Ishikawa (cell line): ENCODE results near the gene BEND6.

Experiments used
- CEBPB ChIP-seq: IDR thresholded peaks from 2 replicates; pipeline ENCODE4 v1.6.1; 2012
- CREB1 ChIP-seq: IDR thresholded peaks from 2 replicates; pipeline ENCODE4 v1.6.1; 2012; ENCODE audit warnings: low read depth
- EGR1 ChIP-seq: IDR thresholded peaks from 2 replicates; pipeline ENCODE4 v1.6.1; 2012
- EP300 ChIP-seq: IDR thresholded peaks from 2 replicates; pipeline ENCODE4 v1.6.1; 2012; ENCODE audit warnings: borderline replicate concordance
- FOXM1 ChIP-seq: IDR thresholded peaks from 2 replicates; pipeline ENCODE4 v1.6.1; 2012; ENCODE audit warnings: low read depth, borderline replicate concordance
- NFIC ChIP-seq: IDR thresholded peaks from 2 replicates; pipeline ENCODE4 v1.6.1; 2012
- RAD21 ChIP-seq: IDR thresholded peaks from 2 replicates; pipeline ENCODE4 v1.6.1; 2012; ENCODE audit warnings: low read depth
- TAF1 ChIP-seq: IDR thresholded peaks from 2 replicates; pipeline ENCODE4 v1.6.1; 2012; ENCODE audit warnings: low read depth, mild to moderate bottlenecking
- TCF12 ChIP-seq: IDR thresholded peaks from 2 replicates; pipeline ENCODE4 v1.6.1; 2012; ENCODE audit warnings: low read depth
- TEAD4 ChIP-seq: IDR thresholded peaks from 2 replicates; pipeline ENCODE4 v1.6.1; 2012
- YY1 ChIP-seq: IDR thresholded peaks from 2 replicates; pipeline ENCODE4 v1.6.1; 2012; ENCODE audit warnings: low read depth
- ZBTB7A ChIP-seq: IDR thresholded peaks from 2 replicates; pipeline ENCODE4 v1.6.1; 2012; ENCODE audit warnings: low read depth
- TF ChIP-seq, protein P1 (sequence below): IDR thresholded peaks from 2 replicates; pipeline ENCODE4 v1.6.1; 2012; ENCODE audit warnings: low read depth, mild to moderate bottlenecking
- TF ChIP-seq, protein P2 (sequence below): IDR thresholded peaks from 2 replicates; pipeline ENCODE4 v1.6.1; 2012
- TF ChIP-seq, protein P3 (sequence below): IDR thresholded peaks from 2 replicates; pipeline ENCODE4 v1.6.1; 2012

Gene BEND6

DNA sequence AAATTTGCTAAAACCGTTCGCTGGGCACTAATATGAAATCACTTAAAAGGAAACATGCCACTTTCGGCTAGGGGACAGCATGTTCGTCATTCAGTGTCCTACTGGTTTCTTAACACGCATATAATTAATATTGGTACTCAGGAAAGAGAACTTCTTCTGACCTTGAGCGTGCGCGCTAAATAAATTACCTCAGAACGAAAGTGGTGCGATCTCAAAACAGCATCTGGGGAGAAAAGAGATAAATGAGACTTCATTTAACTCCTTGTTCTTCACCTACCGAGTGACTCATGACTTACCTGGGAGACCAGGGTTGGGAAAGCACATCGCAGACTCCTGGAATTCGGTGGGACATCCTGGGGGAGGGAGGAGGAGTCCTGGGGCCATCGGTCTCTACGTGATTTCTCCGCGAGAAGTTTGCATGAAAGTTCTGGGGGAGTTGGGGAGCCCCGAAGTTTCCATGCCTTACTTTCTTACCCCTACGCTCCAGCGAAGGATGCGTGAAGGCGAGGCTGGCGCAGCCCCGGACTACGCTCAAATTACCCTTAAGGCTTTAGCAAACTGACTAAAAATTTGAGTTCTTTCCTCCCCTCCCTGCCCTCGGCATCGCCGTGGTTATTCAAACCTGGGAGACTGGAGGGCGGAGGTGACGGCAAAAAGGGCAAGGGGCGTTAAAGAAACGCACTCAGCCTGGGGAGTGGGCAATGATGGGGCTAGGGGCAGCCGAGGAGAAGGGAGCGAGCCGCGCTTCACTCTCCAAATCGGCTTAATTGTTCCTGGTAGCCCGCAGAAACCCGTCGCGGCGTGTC is 1.1 kb upstream of the BEND6 start:
- TF ChIP-seq, protein P1, sequence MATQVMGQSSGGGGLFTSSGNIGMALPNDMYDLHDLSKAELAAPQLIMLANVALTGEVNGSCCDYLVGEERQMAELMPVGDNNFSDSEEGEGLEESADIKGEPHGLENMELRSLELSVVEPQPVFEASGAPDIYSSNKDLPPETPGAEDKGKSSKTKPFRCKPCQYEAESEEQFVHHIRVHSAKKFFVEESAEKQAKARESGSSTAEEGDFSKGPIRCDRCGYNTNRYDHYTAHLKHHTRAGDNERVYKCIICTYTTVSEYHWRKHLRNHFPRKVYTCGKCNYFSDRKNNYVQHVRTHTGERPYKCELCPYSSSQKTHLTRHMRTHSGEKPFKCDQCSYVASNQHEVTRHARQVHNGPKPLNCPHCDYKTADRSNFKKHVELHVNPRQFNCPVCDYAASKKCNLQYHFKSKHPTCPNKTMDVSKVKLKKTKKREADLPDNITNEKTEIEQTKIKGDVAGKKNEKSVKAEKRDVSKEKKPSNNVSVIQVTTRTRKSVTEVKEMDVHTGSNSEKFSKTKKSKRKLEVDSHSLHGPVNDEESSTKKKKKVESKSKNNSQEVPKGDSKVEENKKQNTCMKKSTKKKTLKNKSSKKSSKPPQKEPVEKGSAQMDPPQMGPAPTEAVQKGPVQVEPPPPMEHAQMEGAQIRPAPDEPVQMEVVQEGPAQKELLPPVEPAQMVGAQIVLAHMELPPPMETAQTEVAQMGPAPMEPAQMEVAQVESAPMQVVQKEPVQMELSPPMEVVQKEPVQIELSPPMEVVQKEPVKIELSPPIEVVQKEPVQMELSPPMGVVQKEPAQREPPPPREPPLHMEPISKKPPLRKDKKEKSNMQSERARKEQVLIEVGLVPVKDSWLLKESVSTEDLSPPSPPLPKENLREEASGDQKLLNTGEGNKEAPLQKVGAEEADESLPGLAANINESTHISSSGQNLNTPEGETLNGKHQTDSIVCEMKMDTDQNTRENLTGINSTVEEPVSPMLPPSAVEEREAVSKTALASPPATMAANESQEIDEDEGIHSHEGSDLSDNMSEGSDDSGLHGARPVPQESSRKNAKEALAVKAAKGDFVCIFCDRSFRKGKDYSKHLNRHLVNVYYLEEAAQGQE, result no peak
- TF ChIP-seq CREB1 (no peak), NFIC (no peak), FOXM1 (no peak), CEBPB (no peak), EP300 (no peak), TCF12 (no peak), ZBTB7A (no peak), TEAD4 (no peak), YY1 (no peak)
- TF ChIP-seq, protein P2, sequence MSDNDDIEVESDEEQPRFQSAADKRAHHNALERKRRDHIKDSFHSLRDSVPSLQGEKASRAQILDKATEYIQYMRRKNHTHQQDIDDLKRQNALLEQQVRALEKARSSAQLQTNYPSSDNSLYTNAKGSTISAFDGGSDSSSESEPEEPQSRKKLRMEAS, result no peak

DNA sequence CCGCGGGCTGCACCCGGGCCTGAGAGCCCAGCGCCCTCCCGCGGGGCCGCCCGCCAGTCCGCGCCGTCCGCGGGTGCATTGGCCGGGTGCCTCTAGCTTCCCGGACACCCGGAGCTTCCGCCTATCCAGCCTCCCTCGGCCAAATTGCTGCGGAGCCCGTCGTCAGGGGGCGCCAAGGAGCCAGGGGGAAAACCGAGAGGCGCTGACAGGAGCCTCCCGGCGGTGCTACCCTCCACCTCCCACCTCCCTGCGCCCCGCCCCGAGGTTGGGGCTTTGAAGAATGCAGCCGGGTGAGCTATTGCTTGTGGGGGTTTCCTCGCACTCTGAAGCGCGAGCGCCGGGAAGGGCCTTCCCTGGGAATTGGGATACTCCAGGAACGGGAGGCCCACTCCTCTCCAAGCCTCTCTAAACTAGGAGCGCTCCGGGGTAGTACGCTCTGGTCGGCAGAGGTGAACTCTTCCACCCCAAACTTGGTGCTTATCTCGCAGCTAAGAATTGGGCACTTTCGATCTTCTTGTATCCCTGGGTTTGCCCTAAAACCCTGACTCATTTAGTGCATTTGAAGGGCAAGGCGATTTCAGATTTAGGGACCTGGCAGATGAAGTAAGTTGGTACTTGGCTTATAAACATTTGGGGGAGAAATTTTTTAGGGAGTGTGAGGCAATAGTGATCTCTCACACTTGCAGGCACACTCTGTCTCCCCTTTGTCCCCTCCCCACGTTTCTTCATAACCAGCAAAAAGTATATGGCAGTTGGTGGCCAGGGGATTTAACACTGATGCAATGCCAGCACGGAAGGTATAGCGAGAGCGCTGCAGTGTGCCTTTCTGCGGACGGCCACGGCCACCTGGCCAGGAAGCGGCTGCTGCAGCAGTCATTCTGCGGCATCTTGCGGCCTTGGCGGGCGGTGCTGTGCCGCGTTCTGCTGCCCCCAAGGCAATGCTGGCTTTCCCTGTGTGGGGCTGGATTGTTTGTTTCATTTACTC is 556 bp downstream of the BEND6 start:
- TF ChIP-seq ZBTB7A (peak; percentile 61; the same call in 1 of the 2 replicates), CREB1 (no peak), CEBPB (no peak), EP300 (peak; percentile 33; the same call in 1 of the 2 replicates), TEAD4 (peak; percentile 42), TCF12 (peak; percentile 51; the same call in 1 of the 2 replicates), TAF1 (peak; percentile 36; the same call in 1 of the 2 replicates), RAD21 (peak; percentile 58), YY1 (peak; percentile 51; the same call in 1 of the 2 replicates), FOXM1 (no peak), NFIC (no peak)
- TF ChIP-seq, protein P3, sequence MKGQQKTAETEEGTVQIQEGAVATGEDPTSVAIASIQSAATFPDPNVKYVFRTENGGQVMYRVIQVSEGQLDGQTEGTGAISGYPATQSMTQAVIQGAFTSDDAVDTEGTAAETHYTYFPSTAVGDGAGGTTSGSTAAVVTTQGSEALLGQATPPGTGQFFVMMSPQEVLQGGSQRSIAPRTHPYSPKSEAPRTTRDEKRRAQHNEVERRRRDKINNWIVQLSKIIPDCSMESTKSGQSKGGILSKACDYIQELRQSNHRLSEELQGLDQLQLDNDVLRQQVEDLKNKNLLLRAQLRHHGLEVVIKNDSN, result 0 out of 2 replicates have a peak, but pooled peaks have one; percentile 22
- TF ChIP-seq, protein P2, result peak; percentile 14

DNA sequence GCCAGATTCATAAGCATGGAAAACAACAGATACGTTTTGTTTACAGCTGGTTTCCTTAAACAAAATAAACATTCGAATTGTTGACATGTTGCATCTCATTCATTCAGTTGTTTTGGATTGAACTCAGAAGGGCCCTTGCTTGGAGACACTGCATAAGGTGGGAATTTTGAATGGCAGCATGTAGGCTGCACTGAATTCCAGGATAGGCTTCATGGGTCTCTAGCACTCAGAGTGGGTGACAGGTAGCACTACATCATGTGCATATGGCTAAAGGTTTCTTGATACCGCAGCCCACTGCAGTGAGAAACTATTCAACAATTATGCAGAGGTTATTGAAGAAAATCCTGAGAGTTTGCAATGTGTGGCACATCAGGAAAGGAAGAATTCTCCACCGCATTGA is 1.6 kb downstream of the BEND6 start:
- no peak for TF ChIP-seq TAF1
- TF ChIP-seq YY1, result no peak
- no peak for TF ChIP-seq TCF12
- TF ChIP-seq, protein P1, result no peak
- no peak for TF ChIP-seq NFIC
- TF ChIP-seq TEAD4, result no peak
- TF ChIP-seq EP300, result no peak
- TF ChIP-seq CREB1, result no peak
- no peak for TF ChIP-seq CEBPB

DNA sequence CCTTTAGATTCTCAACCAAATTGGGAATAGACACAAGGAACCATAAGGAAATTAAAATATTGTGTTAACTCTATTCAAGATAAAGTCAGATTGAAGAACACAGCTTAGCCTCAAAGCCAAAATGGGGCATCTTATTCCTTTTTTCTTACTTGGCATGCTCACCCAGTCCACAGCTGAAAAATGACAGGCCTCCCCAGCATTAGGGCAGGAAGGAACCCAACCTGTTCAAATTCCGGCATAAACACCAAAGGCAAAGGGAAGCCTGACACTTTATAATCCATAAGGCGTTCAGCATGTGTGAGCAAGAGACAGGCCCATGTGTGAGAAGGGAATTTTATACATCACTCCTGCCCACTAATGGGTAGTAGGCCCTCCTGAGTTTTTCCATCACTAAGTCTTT is 2.9 kb downstream of the BEND6 start:
- TF ChIP-seq EGR1 (no peak), TAF1 (no peak), EP300 (no peak), RAD21 (no peak), TCF12 (no peak), NFIC (no peak), CEBPB (no peak), ZBTB7A (no peak), TEAD4 (no peak), FOXM1 (no peak), CREB1 (no peak), YY1 (no peak)
- TF ChIP-seq, protein P2, result no peak
- TF ChIP-seq, protein P3, result no peak
- TF ChIP-seq, protein P1, result no peak
